NCI-H526 (cell line): ENCODE measurements around the gene HIP1.
"Not testable (repeated sequence)": the region's sequence is repeated elsewhere in the genome, so short reads cannot be mapped to it uniquely, and the experiment has no call there.

Experiments used
- DNase-seq, 2 experiments: peaks; one replicate each; lab custom pipeline; 2025; lab: John Stamatoyannopoulos, UW

Gene HIP1

DNA sequence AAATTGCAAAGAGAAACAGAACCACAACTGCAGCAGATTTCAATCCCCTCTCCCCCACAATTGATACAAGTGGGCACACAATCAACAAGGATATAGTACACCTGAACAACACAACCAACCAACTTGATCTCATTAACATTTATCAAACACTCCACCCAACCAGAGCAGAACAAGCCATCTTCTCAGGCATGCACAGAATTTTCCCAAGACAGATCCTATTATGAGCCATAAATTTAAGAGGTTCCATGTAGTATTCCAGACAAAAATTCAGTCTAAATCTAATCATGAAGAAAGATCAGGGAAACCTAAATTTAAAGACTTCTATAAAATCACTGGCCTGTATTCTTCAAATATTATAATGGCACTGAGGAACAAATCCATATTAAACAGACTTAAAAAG lies 217.0 kb downstream of the HIP1 start:
- DNase-seq: not testable (repeated sequence)

DNA sequence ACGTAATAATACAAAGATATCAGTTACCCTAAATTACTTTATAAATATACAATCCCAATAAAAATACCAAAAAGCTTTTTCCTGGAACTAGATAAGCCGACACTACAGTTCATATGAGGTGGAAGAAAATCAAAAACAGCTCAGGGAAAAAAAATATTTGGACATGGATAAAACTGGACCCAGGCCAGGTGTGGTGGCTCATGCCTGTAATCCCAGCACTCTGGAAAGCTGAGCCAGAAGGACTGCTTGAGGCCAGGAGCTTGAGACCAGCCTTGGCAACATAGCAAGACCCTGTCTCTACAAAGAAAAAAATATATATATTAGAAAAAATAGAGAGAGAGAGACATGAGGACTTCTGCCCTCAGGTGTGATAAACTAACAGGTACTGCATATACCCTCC lies 219.9 kb downstream of the HIP1 start:
- DNase-seq: not testable (repeated sequence)

DNA sequence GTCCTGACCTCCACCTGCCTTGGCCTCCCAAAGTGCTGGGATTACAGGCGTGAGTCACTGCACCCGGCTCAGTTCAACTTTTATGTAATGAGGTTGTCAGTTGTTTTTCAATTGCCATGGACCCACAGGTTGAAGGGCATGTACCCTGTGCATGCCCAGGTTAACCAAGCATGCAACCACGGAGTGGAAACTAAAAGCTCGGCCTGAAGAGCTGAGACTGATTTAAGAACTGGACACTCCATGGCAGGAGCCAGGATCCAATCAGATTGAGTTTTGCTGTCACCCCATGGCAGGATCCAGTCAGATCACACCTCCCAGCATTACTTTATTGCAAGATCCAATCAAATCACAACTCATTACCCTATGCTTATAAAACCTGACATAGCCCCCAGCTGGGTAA lies 229.7 kb downstream of the HIP1 start:
- DNase-seq: not testable (repeated sequence)

DNA sequence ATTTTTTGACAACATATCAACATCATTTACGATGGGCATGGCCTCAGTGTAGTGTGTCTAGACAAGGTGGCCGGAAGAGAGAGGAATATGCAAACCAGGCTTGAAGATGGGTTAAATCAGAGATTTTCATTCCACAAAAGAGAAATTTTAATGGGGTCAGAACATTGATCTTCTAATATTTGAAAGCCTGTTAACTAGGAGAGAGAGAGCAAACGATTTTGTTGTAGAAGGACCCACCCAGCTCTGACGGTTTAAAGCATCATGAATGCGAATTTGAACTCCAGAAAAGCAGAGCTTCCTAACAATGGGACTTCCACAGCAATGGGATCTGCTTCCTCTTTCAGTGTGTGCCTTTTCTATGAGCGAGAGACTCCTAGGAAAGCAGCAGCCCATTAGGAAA lies 246.7 kb downstream of the HIP1 start, which contains the start of gene SPDYE5:
Gene SPDYE5, plus strand, starts transcription at position 301 of the 400 bp plus-strand sequence. CDS start 1,728 bp downstream, outside the sequence.
- DNase-seq: not testable (repeated sequence)

DNA sequence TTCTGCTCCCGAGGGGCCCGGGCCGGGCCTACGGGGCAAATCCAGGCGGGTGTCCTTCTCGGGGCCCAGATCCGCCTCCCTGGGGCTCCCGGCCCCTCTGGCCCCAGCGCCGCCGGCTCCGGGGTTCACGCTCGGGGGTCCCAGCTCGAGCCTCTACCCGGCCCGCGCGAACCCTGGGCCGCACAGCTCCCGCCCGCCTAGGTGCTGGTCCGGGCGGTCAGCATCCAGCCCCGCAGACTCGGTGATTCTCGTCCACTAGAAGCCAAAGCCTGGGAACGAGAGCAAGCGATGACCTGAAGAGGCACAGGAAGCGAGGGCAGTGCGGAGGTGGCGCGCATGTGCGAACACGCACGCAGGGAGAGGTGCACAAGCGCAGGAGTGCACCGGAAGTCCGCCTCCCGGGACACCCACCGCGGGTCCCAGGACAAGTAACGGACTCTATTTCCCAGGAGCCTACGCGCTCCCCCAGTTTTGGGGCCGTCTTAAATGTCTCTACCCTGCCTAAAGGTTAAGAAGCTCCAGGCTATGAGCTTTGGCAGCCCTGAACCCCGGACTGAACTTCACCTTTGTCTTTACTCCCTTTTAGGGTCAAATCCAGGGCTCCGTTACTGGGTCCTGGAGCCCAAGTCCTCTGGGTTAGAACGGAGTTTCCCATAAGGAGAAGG lies 252.6 kb downstream of the HIP1 start, which contains the start of gene POM121C:
Gene POM121C, minus strand, starts transcription at position 321 of the 665 bp plus-strand sequence. CDS start 44,803 bp downstream, outside the sequence.
- peak; percentile 85 to 93 for DNase-seq

DNA sequence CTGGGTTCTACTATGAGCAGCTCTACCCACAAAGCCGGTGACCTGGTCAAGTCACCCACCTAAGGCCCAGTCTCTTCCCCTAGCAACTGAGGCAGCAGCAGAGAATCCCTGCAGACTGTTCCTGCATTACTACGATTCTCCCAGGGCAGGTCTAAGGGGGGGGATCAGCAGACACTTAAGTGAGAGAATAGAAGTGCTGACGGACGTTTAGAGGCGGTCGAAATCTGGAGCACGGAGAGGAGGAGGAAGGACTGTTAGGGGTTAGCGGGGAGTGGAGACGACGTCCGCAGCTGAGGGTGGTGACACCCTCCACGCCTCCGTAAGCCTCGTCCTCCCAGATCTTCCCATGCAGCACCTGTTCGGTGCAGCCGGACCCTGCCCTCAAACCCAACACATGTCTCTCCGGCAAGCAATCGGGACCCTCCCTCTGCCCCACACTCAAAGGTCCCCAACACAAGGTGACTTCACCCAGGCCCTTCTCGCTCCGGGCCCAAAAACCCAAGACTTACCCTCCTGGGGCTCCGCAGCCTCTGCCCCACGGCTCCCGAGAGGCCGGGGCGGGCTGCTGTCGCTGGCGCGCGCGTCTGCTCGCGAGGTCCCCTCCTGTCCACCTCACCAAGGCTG lies 253.3 kb downstream of the HIP1 start:
- DNase-seq: not testable (repeated sequence)
